CD4-positive, alpha-beta T cell treated with Interleukin-10 for 1 hour (primary cell): ENCODE results near the gene COMMD2.

Source experiments
- DNase-seq: peaks from one replicate; pipeline ENCODE4 v3.0.0-alpha.2; 2020

The COMMD2 gene

GRCh38 chr3:149763565-149764195 is 11.4 kb upstream of the COMMD2 start:
- DNase-seq: no peak

GRCh38 chr3:149753717-149754116 is 1.4 kb upstream of the COMMD2 start:
- DNase-seq: no peak

- DNase-seq: no peak
Measured at GRCh38 chr3:149752788-149753136, 473 bp upstream of the COMMD2 start.

- peak; percentile 6 for DNase-seq
Measured at GRCh38 chr3:149751551-149751950, 738 bp downstream of the COMMD2 start.

- no peak for DNase-seq
Measured at GRCh38 chr3:149744606-149745005, 7.7 kb downstream of the COMMD2 start.

GRCh38 chr3:149744151-149744550 is 8.1 kb downstream of the COMMD2 start:
- no peak for DNase-seq

- no peak for DNase-seq
Measured at GRCh38 chr3:149739396-149739795, 12.9 kb downstream of the COMMD2 start.

GRCh38 chr3:149738876-149739275 is 13.4 kb downstream of the COMMD2 start:
- DNase-seq: no peak

- DNase-seq: no peak
Measured at GRCh38 chr3:149736953-149737205, 15.4 kb downstream of the COMMD2 start.

- no peak for DNase-seq
Measured at GRCh38 chr3:149736175-149736952, 15.9 kb downstream of the COMMD2 start.

- no peak for DNase-seq
Measured at GRCh38 chr3:149732234-149732633, 20.1 kb downstream of the COMMD2 start.

- no peak for DNase-seq
Measured at GRCh38 chr3:149727656-149728055, 24.6 kb downstream of the COMMD2 start.

GRCh38 chr3:149726716-149727407 is 25.4 kb downstream of the COMMD2 start:
- DNase-seq: no peak

GRCh38 chr3:149723781-149724180 is 28.5 kb downstream of the COMMD2 start:
- DNase-seq: no peak

- no peak for DNase-seq
Measured at GRCh38 chr3:149720918-149721317, 31.4 kb downstream of the COMMD2 start.

GRCh38 chr3:149717391-149718056 is 34.8 kb downstream of the COMMD2 start:
- DNase-seq: peak; percentile 31

- DNase-seq: no peak
Measured at GRCh38 chr3:149716984-149717383, 35.3 kb downstream of the COMMD2 start.

- no peak for DNase-seq
Measured at GRCh38 chr3:149715247-149715646, 37.0 kb downstream of the COMMD2 start.

- DNase-seq: no peak
Measured at GRCh38 chr3:149713730-149714654, 38.3 kb downstream of the COMMD2 start.

- DNase-seq: no peak
Measured at GRCh38 chr3:149706905-149707304, 45.4 kb downstream of the COMMD2 start.

- DNase-seq: no peak
Measured at GRCh38 chr3:149705416-149705815, 46.9 kb downstream of the COMMD2 start.

GRCh38 chr3:149703466-149703865 is 48.8 kb downstream of the COMMD2 start:
- no peak for DNase-seq
